Right cardiac atrium (tissue), 5 donors: ENCODE measurements around the gene TPMT. TPM values are rescaled to one million over a fixed set of nuclear protein-coding genes. Genes with fewer than 3 reads are reported as not detected.

Source experiments
- ATAC-seq, 2 donors: fragments of 200-7000 bp; cut with Tn5 transposase; one replicate each; pipeline versions ENCODE4 v1.8.0 to v1.9.1; 2020; ENCODE audit warnings: moderate library complexity in 2 of 2, mild to moderate bottlenecking in 1 of 2
- DNase-seq, 3 donors: peaks; one replicate each; pipeline ENCODE4 v3.0.0-alpha.2; 2020
- H3K27ac ChIP-seq: one replicate; pipeline ENCODE4 v1.5.1; 2013; ENCODE audit warnings: mild to moderate bottlenecking, low read length, control low read depth, moderate library complexity
- H3K27me3 ChIP-seq: one replicate; pipeline ENCODE4 v1.6.1; 2013; ENCODE audit not compliant: control insufficient read depth, insufficient read depth
- H3K4me1 ChIP-seq: one replicate; pipeline ENCODE4 v1.6.1; 2013; ENCODE audit warnings: low read length; ENCODE audit not compliant: control insufficient read depth, insufficient read depth
- H3K4me3 ChIP-seq: one replicate; pipeline ENCODE4 v1.5.1; 2013; ENCODE audit warnings: low read length, control low read depth
- H3K9me3 ChIP-seq: one replicate; pipeline ENCODE4 v1.6.1; 2013; ENCODE audit warnings: low read length; ENCODE audit not compliant: control insufficient read depth
- WGBS: extraction: QIAGEN DNeasy Blood & Tissue Kit; methylation state at CpG from one replicate; pipeline ENCODE4 v1.1.7; 2013; 5-methylcytosine and 5-hydroxymethylcytosine counted together
- intact Hi-C, 4 donors: fragments of 100-400 bp; cut with DNase I; formaldehyde crosslinking; loops; one replicate each; pipeline versions ENCODE4 v1.11.0 to v1.14.0; 2022 to 2023
- polyA plus RNA-seq: library from polyadenylated mRNA; stranded (reverse); fragments of 200-250 nt; gene quantifications from one replicate; pipeline ENCODE4 v1.2.3, GENCODE V29; 2013
- total RNA-seq, 4 donors: library from RNA; stranded (reverse); fragmentation: NEBNext Ultra II Directional; extraction: Animal tissue kit (Norgen Biotek cat#: 25700); gene quantifications; one replicate each; pipeline ENCODE4 v1.2.1, GENCODE V29; 2021
- donor health status: healthy with polysubstance abuse.
- donor health status: DM: no; HTN: yes; CAD: no.
- donor health status: DM: no; HTN: no; CAD: no.
- donor health status: DM: no; HTN: yes; CAD: no; lungs with severe emphysema.
- donor health status: DM: yes; HTN: yes; CAD: no.

TPMT gene
- total and polyA plus RNA-seq, 5 donors = 12.3 to 18.1 (median 14.4) TPM

DNA sequence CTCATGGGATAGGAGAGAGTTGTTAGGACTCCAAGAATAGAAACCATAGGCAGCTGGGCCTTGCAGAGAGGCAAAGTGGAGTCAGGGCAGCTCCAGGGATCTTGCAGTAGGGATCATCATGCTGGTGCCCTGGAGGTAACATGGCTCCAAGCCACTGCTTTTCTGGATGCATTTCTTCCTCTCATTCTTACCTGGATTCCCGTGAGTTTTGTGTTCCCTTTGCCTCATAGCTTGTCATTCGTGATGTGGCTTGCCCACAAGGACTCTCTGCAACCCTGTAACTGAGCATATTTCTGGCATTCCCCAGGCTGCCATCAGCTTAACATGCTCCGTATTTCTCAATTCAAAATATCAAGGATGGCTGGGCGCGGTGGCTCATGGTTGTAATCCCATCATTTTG, 37.7 kb downstream of the TPMT start:
- H3K27me3 ChIP-seq = no peaks in the 10 kb centered on the region
- no peak for DNase-seq
- no peaks in the 10 kb centered on the region for H3K9me3 ChIP-seq
- no peak overlapping the region for H3K4me3 ChIP-seq
- no peaks in the 10 kb centered on the region for H3K4me1 ChIP-seq
- H3K27ac ChIP-seq = no peak overlapping the region
- WGBS = 88% methylated on average over 5 of the region's 5 CpGs
- intact Hi-C loops = no loop called here
- ATAC-seq = no peak

- H3K27ac ChIP-seq = no peak overlapping the region
- H3K27me3 ChIP-seq = no peaks in the 10 kb centered on the region
- intact Hi-C loops = no loop called here
- H3K4me1 ChIP-seq = no peaks in the 10 kb centered on the region
- WGBS = 81% methylated on average over 2 of the region's 2 CpGs
- H3K4me3 ChIP-seq = no peak overlapping the region
- DNase-seq = no peak
- ATAC-seq = no peak
- no peaks in the 10 kb centered on the region for H3K9me3 ChIP-seq
Measured at GRCh38 chr6:18115356-18115755, 39.5 kb downstream of the TPMT start.

DNA sequence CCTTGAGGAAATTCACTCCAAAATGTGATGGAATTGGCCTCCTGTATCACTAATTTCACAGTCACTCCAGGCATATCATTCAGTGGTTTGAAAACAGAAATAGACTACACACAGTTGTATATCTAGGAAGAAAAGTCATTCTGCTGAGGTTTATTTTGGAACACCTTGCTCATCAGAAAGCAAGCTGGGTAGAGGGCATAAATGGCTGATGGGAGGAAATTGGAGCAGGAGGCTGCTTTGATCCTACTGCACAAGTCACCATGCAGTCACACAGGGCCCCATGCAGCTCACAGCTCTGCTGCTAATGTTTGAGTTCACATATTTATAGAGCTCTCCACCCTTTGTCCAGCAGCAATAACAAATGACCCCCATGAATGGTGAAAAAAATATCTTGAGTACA, 44.7 kb downstream of the TPMT start:
- DNase-seq = no peak
- no peak for ATAC-seq
- Histone ChIP-seq H3K27ac (no peak overlapping the region), H3K4me1 (no peaks in the 10 kb centered on the region), H3K4me3 (no peak overlapping the region), H3K9me3 (no peaks in the 10 kb centered on the region), H3K27me3 (no peaks in the 10 kb centered on the region)
- intact Hi-C loops = no loop called here

DNA sequence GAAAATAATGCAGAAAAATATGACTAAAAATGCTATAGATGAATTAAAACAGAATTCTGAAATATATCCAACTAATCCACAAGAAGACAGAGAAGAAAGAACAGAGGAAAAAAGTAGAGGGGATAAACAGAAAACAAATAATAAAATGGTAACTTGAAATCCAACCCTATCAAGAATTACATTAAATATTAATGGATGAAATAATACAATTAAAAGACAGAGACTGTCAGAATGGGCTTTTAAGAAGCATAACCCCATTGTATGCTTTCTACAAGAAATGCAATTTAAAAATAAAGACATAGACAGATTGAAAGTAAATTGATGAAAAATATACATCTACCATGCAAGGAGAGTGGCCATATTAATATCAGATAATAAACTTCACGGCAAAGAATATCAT, 47.8 kb downstream of the TPMT start:
- H3K9me3 ChIP-seq = no peaks in the 10 kb centered on the region
- 91% methylated on average over 1 of the region's 1 CpG for WGBS

DNA sequence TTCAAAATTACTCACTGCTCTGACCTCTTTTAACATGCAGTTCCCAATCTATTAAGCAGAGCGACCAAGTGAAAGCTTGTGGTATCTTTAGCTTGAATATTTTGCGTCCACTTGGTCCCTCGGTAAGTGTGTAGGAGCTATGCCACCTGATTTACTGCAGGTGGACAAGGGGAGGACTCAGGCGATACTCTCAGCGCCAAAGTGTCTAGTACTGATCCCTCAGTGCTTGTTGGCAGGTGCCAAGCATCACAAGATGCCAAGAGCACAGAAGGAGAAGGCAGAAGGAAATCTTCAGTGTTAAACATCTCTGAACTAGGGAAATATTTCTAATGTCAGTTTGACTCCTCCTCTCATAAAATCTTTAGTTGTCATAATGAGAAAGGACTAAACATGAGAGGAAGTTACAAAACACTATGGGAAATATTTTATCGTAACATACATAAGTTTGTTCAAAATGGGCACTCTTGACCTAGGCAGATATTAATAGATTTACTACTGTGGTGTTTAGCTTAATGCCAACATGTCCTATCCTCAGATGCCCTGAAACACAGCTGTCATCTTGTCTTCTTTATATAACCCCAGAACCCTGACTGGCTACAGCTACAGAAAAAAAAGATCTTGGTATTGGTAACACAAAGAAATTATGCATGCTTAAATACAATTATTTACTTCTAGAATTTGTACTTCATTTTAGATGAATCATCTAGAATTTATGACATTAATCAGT, 51.9 kb downstream of the TPMT start:
- intact Hi-C loops = no loop called here
- no peak overlapping the region for H3K4me3 ChIP-seq
- ATAC-seq = no peak

More for the DNA sequence above, 47.8 kb downstream of the TPMT start:
- intact Hi-C loops = no loop called here
- Histone ChIP-seq H3K4me1 (no peaks in the 10 kb centered on the region), H3K27me3 (no peaks in the 10 kb centered on the region), H3K27ac (no peak overlapping the region), H3K4me3 (no peak overlapping the region)
- DNase-seq = no peak
- ATAC-seq = no peak

GRCh38 chr6:18101873-18102272, 53.0 kb downstream of the TPMT start:
- H3K27ac ChIP-seq = no peak overlapping the region

More for the DNA sequence above, 51.9 kb downstream of the TPMT start:
- 59% methylated on average over 6 of the region's 6 CpGs for WGBS
- Histone ChIP-seq H3K4me1 (no peaks in the 10 kb centered on the region), H3K9me3 (no peaks in the 10 kb centered on the region), H3K27ac (no peak overlapping the region), H3K27me3 (no peaks in the 10 kb centered on the region)
- no peak for DNase-seq

GRCh38 chr6:18101271-18101670, 53.6 kb downstream of the TPMT start:
- DNase-seq (no peak), ATAC-seq (no peak)
- WGBS = 93% methylated on average over 1 of the region's 1 CpG
- no peaks in the 10 kb centered on the region for H3K9me3 ChIP-seq
- no peak overlapping the region for H3K27ac ChIP-seq
- intact Hi-C loops = no loop called here
- H3K27me3 ChIP-seq = no peaks in the 10 kb centered on the region
- H3K4me1 ChIP-seq = no peaks in the 10 kb centered on the region
- no peak overlapping the region for H3K4me3 ChIP-seq

More at GRCh38 chr6:18101873-18102272, 53.0 kb downstream of the TPMT start:
- ATAC-seq = no peak
- 82% methylated on average over 2 of the region's 2 CpGs for WGBS
- Histone ChIP-seq H3K27me3 (no peaks in the 10 kb centered on the region), H3K4me3 (no peak overlapping the region), H3K4me1 (no peaks in the 10 kb centered on the region), H3K9me3 (no peaks in the 10 kb centered on the region)
- intact Hi-C loops = no loop called here
- DNase-seq = no peak

- Histone ChIP-seq H3K4me1 (no peaks in the 10 kb centered on the region), H3K27me3 (no peaks in the 10 kb centered on the region), H3K27ac (no peak overlapping the region), H3K9me3 (no peaks in the 10 kb centered on the region), H3K4me3 (no peak overlapping the region)
- WGBS = 87% methylated on average over 3 of the region's 3 CpGs
- no peak for ATAC-seq
- intact Hi-C loops = no loop called here
- DNase-seq = no peak
Measured at GRCh38 chr6:18100296-18100695, 54.6 kb downstream of the TPMT start.

- intact Hi-C loops = no loop called here
- whole genome bisulfite sequencing = 89% methylated on average over 2 of the region's 2 CpGs
- H3K9me3 ChIP-seq = no peaks in the 10 kb centered on the region
- H3K27ac ChIP-seq = no peak overlapping the region
- no peak overlapping the region for H3K4me3 ChIP-seq
- H3K27me3 ChIP-seq = no peaks in the 10 kb centered on the region
- no peak for DNase-seq
- no peak for ATAC-seq
- H3K4me1 ChIP-seq = no peaks in the 10 kb centered on the region
Measured at GRCh38 chr6:18099511-18099910, 55.4 kb downstream of the TPMT start.

DNA sequence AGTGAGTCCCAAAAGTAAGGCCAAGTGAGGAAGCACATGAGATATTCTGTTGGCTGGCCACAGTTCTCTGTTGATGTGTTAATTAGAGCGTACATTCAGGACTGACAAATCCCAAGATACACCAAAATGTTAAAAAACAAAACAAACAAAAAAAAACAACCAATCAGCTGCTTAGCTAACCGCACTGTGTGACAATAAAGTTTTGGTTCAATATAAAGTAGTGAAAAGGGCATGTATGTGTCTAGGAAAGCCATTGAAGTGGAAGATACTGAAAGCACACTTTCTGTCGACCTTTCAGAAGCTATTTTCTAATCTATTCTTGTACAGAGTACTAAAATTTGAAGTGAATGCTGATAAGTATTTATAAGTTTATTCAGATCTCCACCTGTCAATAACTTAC, 58.5 kb downstream of the TPMT start:
- Histone ChIP-seq H3K27me3 (no peaks in the 10 kb centered on the region), H3K9me3 (no peaks in the 10 kb centered on the region), H3K4me3 (no peak overlapping the region), H3K4me1 (no peaks in the 10 kb centered on the region), H3K27ac (no peak overlapping the region)
- intact Hi-C loops = no loop called here
- 87% methylated on average over 3 of the region's 3 CpGs for WGBS
- DNase-seq (no peak), ATAC-seq (no peak)

DNA sequence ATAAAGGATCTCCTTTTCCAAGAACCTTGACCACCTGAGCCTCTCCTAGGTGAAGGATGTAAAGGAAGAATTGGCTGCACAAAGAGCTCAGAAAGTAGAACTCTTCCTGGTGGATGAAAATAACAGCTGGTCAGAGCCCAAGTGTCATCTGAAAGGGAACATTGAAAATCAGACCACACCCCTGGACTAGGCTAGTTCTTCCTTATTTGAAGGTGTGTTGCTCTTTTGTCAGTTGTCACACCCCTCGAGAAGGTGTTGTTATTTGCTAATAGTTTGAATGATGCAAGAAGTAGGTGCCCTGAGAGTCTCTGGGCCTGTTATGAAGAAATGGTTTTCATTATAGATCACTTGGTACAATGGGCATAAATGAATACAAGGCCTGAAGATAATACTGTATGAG, 63.5 kb downstream of the TPMT start:
- intact Hi-C loops = no loop called here
- no peak overlapping the region for H3K27ac ChIP-seq
- ATAC-seq = no peak
- H3K4me3 ChIP-seq = no peak overlapping the region
- 85% methylated on average over 1 of the region's 1 CpG for WGBS
- no peaks in the 10 kb centered on the region for H3K9me3 ChIP-seq
- no peak for DNase-seq
- no peaks in the 10 kb centered on the region for H3K27me3 ChIP-seq
- H3K4me1 ChIP-seq = no peaks in the 10 kb centered on the region

- Histone ChIP-seq H3K4me3 (no peak overlapping the region), H3K27ac (no peak overlapping the region), H3K9me3 (no peaks in the 10 kb centered on the region), H3K27me3 (no peaks in the 10 kb centered on the region), H3K4me1 (no peaks in the 10 kb centered on the region)
- DNase-seq (no peak), ATAC-seq (no peak)
- 57% methylated on average over 1 of the region's 1 CpG for WGBS
- intact Hi-C loops = no loop called here
Measured at GRCh38 chr6:18090349-18090786, 64.5 kb downstream of the TPMT start.
